ENCODE results near the gene NAV3.

The NAV3 gene

GRCh38 chr12:78040111-78040510 is 209.4 kb downstream of the NAV3 start:
- ChIA-PET POLR2A (no interaction called here), CTCF (no interaction called here)
- TF ChIP-seq ARNT (IDR thresholded peaks at IDR 0.05) (no peak), NFRKB (IDR thresholded peaks at IDR 0.05) (no peak)
- DNase-seq (ENCODE audit: extremely low spot score), result no peak

- TF ChIP-seq NFRKB (IDR thresholded peaks at IDR 0.05) (no peak), ZNF384 (IDR thresholded peaks at IDR 0.05) (no peak), ARNT (IDR thresholded peaks at IDR 0.05) (no peak), FOXA1 (IDR thresholded peaks at IDR 0.05) (no peak), BHLHE40 (IDR thresholded peaks at IDR 0.05; ENCODE audit: borderline replicate concordance) (no peak), HDGF (IDR thresholded peaks at IDR 0.05; ENCODE audit: borderline replicate concordance) (no peak), SUZ12 (IDR thresholded peaks at IDR 0.05) (no peak), ELF4 (IDR thresholded peaks at IDR 0.05) (no peak), LEF1 (IDR thresholded peaks at IDR 0.05; ENCODE audit: borderline replicate concordance) (no peak), CTBP1 (IDR thresholded peaks at IDR 0.05; ENCODE audit: borderline replicate concordance) (no peak), FOXM1 (IDR thresholded peaks at IDR 0.05; ENCODE audit: borderline replicate concordance) (no peak), TARDBP (IDR thresholded peaks at IDR 0.05) (no peak), SP1 (IDR thresholded peaks at IDR 0.05) (no peak)
- ChIA-PET POLR2A (no interaction called here), CTCF (no interaction called here)
- no peak for DNase-seq (ENCODE audit: extremely low spot score)
Observed at GRCh38 chr12:78050790-78051189, 220.1 kb downstream of the NAV3 start.

- ChIA-PET POLR2A (no interaction called here), CTCF (no interaction called here)
- DNase-seq (ENCODE audit: extremely low spot score), result no peak
- no peak for TF ChIP-seq LEF1 (IDR thresholded peaks at IDR 0.05; ENCODE audit: borderline replicate concordance)
- no peak for TF ChIP-seq SP1 (IDR thresholded peaks at IDR 0.05)
- TF ChIP-seq FOXM1 (IDR thresholded peaks at IDR 0.05; ENCODE audit: borderline replicate concordance), result no peak
- no peak for TF ChIP-seq ZNF384 (IDR thresholded peaks at IDR 0.05)
- TF ChIP-seq SUZ12 (IDR thresholded peaks at IDR 0.05), result no peak
- no peak for TF ChIP-seq NFRKB (IDR thresholded peaks at IDR 0.05)
- no peak for TF ChIP-seq FOXA1 (IDR thresholded peaks at IDR 0.05)
- no peak for TF ChIP-seq FOXK2 (IDR thresholded peaks at IDR 0.05)
- TF ChIP-seq ARNT (IDR thresholded peaks at IDR 0.05), result no peak
- TF ChIP-seq BHLHE40 (IDR thresholded peaks at IDR 0.05; ENCODE audit: borderline replicate concordance), result no peak
- no peak for TF ChIP-seq TARDBP (IDR thresholded peaks at IDR 0.05)
- no peak for TF ChIP-seq PKNOX1 (IDR thresholded peaks at IDR 0.05)
- no peak for TF ChIP-seq ELF4 (IDR thresholded peaks at IDR 0.05)
- no peak for TF ChIP-seq HDGF (IDR thresholded peaks at IDR 0.05; ENCODE audit: borderline replicate concordance)
Observed at GRCh38 chr12:78055545-78055944, 224.9 kb downstream of the NAV3 start.

- no peak for DNase-seq (ENCODE audit: extremely low spot score)
- TF ChIP-seq SP1 (IDR thresholded peaks at IDR 0.05), result no peak
- TF ChIP-seq NFRKB (IDR thresholded peaks at IDR 0.05), result no peak
- TF ChIP-seq TARDBP (IDR thresholded peaks at IDR 0.05), result no peak
- TF ChIP-seq ZNF384 (IDR thresholded peaks at IDR 0.05), result no peak
- no peak for TF ChIP-seq SUZ12 (IDR thresholded peaks at IDR 0.05)
- no peak for TF ChIP-seq ELF4 (IDR thresholded peaks at IDR 0.05)
- TF ChIP-seq ARNT (IDR thresholded peaks at IDR 0.05), result no peak
- no peak for TF ChIP-seq PKNOX1 (IDR thresholded peaks at IDR 0.05)
- TF ChIP-seq FOXM1 (IDR thresholded peaks at IDR 0.05; ENCODE audit: borderline replicate concordance), result no peak
- TF ChIP-seq HDGF (IDR thresholded peaks at IDR 0.05; ENCODE audit: borderline replicate concordance), result no peak
- no peak for TF ChIP-seq CTBP1 (IDR thresholded peaks at IDR 0.05; ENCODE audit: borderline replicate concordance)
- TF ChIP-seq L3MBTL2 (conservative IDR thresholded peaks at IDR 0.05), result no peak
- TF ChIP-seq FOXK2 (IDR thresholded peaks at IDR 0.05), result no peak
- TF ChIP-seq BHLHE40 (IDR thresholded peaks at IDR 0.05; ENCODE audit: borderline replicate concordance), result no peak
- TF ChIP-seq LEF1 (IDR thresholded peaks at IDR 0.05; ENCODE audit: borderline replicate concordance), result no peak
- TF ChIP-seq FOXA1 (IDR thresholded peaks at IDR 0.05), result no peak
- ChIA-PET POLR2A (no interaction called here), CTCF (no interaction called here)
Observed at GRCh38 chr12:78057075-78057474, 226.4 kb downstream of the NAV3 start.

GRCh38 chr12:78060186-78060585 is 229.5 kb downstream of the NAV3 start:
- CTCF ChIA-PET, result no interaction called here

GRCh38 chr12:78062786-78063185 is 232.1 kb downstream of the NAV3 start:
- POLR2A ChIA-PET, result no interaction called here
- no peak for TF ChIP-seq FOXK2 (IDR thresholded peaks at IDR 0.05)
- no peak for TF ChIP-seq HDGF (IDR thresholded peaks at IDR 0.05; ENCODE audit: borderline replicate concordance)
- TF ChIP-seq FOXM1 (IDR thresholded peaks at IDR 0.05; ENCODE audit: borderline replicate concordance), result no peak
- TF ChIP-seq FOXA1 (IDR thresholded peaks at IDR 0.05), result no peak
- no peak for TF ChIP-seq PKNOX1 (IDR thresholded peaks at IDR 0.05)
- no peak for TF ChIP-seq ZNF384 (IDR thresholded peaks at IDR 0.05)
- CTCF ChIA-PET, result no interaction called here
- DNase-seq (ENCODE audit: extremely low spot score), result no peak

More at GRCh38 chr12:78060186-78060585, 229.5 kb downstream of the NAV3 start:
- POLR2A ChIA-PET, result no interaction called here
- no peak for DNase-seq (ENCODE audit: extremely low spot score)
- TF ChIP-seq L3MBTL2 (conservative IDR thresholded peaks at IDR 0.05) (no peak), TARDBP (IDR thresholded peaks at IDR 0.05) (no peak), BHLHE40 (IDR thresholded peaks at IDR 0.05; ENCODE audit: borderline replicate concordance) (no peak), FOXM1 (IDR thresholded peaks at IDR 0.05; ENCODE audit: borderline replicate concordance) (no peak), SP1 (IDR thresholded peaks at IDR 0.05) (no peak), FOXA1 (IDR thresholded peaks at IDR 0.05) (no peak), SUZ12 (IDR thresholded peaks at IDR 0.05) (no peak), PKNOX1 (IDR thresholded peaks at IDR 0.05) (no peak), ZNF384 (IDR thresholded peaks at IDR 0.05) (no peak), ARNT (IDR thresholded peaks at IDR 0.05) (no peak), ELF4 (IDR thresholded peaks at IDR 0.05) (no peak), HDGF (IDR thresholded peaks at IDR 0.05; ENCODE audit: borderline replicate concordance) (no peak), NFRKB (IDR thresholded peaks at IDR 0.05) (no peak), LEF1 (IDR thresholded peaks at IDR 0.05; ENCODE audit: borderline replicate concordance) (no peak), CTBP1 (IDR thresholded peaks at IDR 0.05; ENCODE audit: borderline replicate concordance) (no peak)

Measured in HEK293T (cell line).